IMR-90 (cell line): ENCODE data around the gene NELL1. TPM values are rescaled to one million over a fixed set of nuclear protein-coding genes. Genes with fewer than 3 reads are reported as not detected.

Experiments
- ATAC-seq: fragments of 200-7000 bp; cut with Tn5 transposase; 2 replicates; pipeline ENCODE4 v1.9.1; 2020; ENCODE audit warnings: low read depth, mild to moderate bottlenecking, moderate library complexity
- BruUV-seq: library from RNA; stranded (reverse); fragments of 400-500 nt; replicated peaks from 2 replicates; lab custom pipeline; 2021; lab: Mats Ljungman, UMichigan
- CTCF ChIA-PET: fragments of 300-600 bp; formaldehyde crosslinking; extraction: SDS; loops from one replicate; lab custom pipeline; 2021; ENCODE audit warnings: antibody characterized with exemption; lab: Yijun Ruan, JAX
- POLR2A ChIA-PET: fragments of 300-600 bp; sonication (Branson Sonifier 250); formaldehyde crosslinking; loops from one replicate; lab custom pipeline; 2022; ENCODE audit warnings: antibody characterized with exemption; ENCODE audit not compliant: unreplicated experiment; lab: Charles Lee
- DNase-seq: peaks from one replicate; pipeline ENCODE4 v3.0.0; 2013
- H2AFZ ChIP-seq: replicated peaks from 2 replicates; pipeline ENCODE3; 2013; ENCODE audit warnings: low read length, mild to moderate bottlenecking; ENCODE audit not compliant: poor library complexity
- H2AK5ac ChIP-seq: 2 replicates; pipeline ENCODE4 v1.6.1; 2013; ENCODE audit warnings: low read depth, low read length, inconsistent platforms
- H2AK9ac ChIP-seq: replicated peaks from 2 replicates; pipeline ENCODE3; 2013; ENCODE audit warnings: mild to moderate bottlenecking, low read depth, low read length, moderate library complexity; ENCODE audit not compliant: poor library complexity
- H2BK120ac ChIP-seq: 2 replicates; pipeline ENCODE4 v1.6.1; 2013; ENCODE audit warnings: low read depth, low read length, inconsistent platforms
- H2BK15ac ChIP-seq: 3 replicates; pipeline ENCODE4 v1.6.1; 2013; ENCODE audit warnings: low read depth, low read length, inconsistent platforms
- H2BK20ac ChIP-seq: 2 replicates; pipeline ENCODE4 v1.6.1; 2013; ENCODE audit warnings: low read depth, mild to moderate bottlenecking, inconsistent platforms, low read length, moderate library complexity
- H2BK5ac ChIP-seq: 2 replicates; pipeline ENCODE4 v1.6.1; 2013; ENCODE audit warnings: mild to moderate bottlenecking, low read depth, low read length, inconsistent platforms; ENCODE audit not compliant: poor library complexity, severe bottlenecking
- H3K14ac ChIP-seq: replicated peaks from 2 replicates; pipeline ENCODE4 v1.6.1; 2013; ENCODE audit warnings: low read depth, low read length, inconsistent platforms
- H3K18ac ChIP-seq: 2 replicates; pipeline ENCODE4 v1.6.1; 2013; ENCODE audit warnings: low read depth, low read length, control low read depth
- H3K23ac ChIP-seq: 2 replicates; pipeline ENCODE4 v1.6.1; 2013; ENCODE audit warnings: low read depth, low read length, inconsistent platforms
- H3K27ac ChIP-seq: 2 replicates; pipeline ENCODE4 v1.5.1; 2013; ENCODE audit warnings: mild to moderate bottlenecking, control low read depth, low read length; ENCODE audit not compliant: insufficient read depth
- H3K27me3 ChIP-seq: 2 replicates; pipeline ENCODE4 v1.6.1; 2013; ENCODE audit warnings: low read length; ENCODE audit not compliant: control insufficient read depth, insufficient read depth
- H3K36me3 ChIP-seq: 2 replicates; pipeline ENCODE4 v1.6.1; 2013; ENCODE audit warnings: low read length, mixed read lengths; ENCODE audit not compliant: control insufficient read depth, insufficient read depth
- H3K4ac ChIP-seq: 2 replicates; pipeline ENCODE4 v1.6.1; 2013; ENCODE audit warnings: low read depth, low read length, inconsistent platforms
- H3K4me1 ChIP-seq: 2 replicates; pipeline ENCODE4 v1.6.1; 2013; ENCODE audit warnings: low read length, mixed read lengths; ENCODE audit not compliant: control insufficient read depth, insufficient read depth
- H3K4me2 ChIP-seq: 2 replicates; pipeline ENCODE4 v1.6.1; 2013; ENCODE audit warnings: low read depth, mild to moderate bottlenecking, control low read depth, low read length, moderate library complexity
- H3K4me3 ChIP-seq: 2 replicates; pipeline ENCODE4 v1.5.1; 2013; ENCODE audit warnings: low read depth, mild to moderate bottlenecking, control low read depth, low read length, moderate library complexity; ENCODE audit not compliant: insufficient read depth
- H3K56ac ChIP-seq: 2 replicates; pipeline ENCODE4 v1.6.1; 2013; ENCODE audit warnings: low read length, inconsistent platforms; ENCODE audit not compliant: insufficient read depth; ENCODE audit errors: extremely low read depth
- H3K79me1 ChIP-seq, 2 experiments: 2 replicates each; pipeline ENCODE4 v1.6.1; 2013; ENCODE audit warnings: low read length in 2 of 2, inconsistent platforms in 1 of 2, low read depth in 1 of 2
- H3K9ac ChIP-seq: 2 replicates; pipeline ENCODE4 v1.6.1; 2013; ENCODE audit warnings: low read depth, low read length, control low read depth
- H3K9me1 ChIP-seq: 2 replicates; pipeline ENCODE4 v1.6.1; 2013; ENCODE audit warnings: low read length, inconsistent platforms; ENCODE audit not compliant: insufficient read depth
- H3K9me3 ChIP-seq: 2 replicates; pipeline ENCODE4 v1.6.1; 2013; ENCODE audit warnings: low read length; ENCODE audit not compliant: control insufficient read depth, insufficient read depth
- H4K20me1 ChIP-seq: 2 replicates; pipeline ENCODE4 v1.6.1; 2013; ENCODE audit warnings: low read length, inconsistent platforms; ENCODE audit not compliant: insufficient read depth
- H4K5ac ChIP-seq: 2 replicates; pipeline ENCODE4 v1.6.1; 2013; ENCODE audit warnings: mild to moderate bottlenecking, low read depth, low read length, control low read depth
- H4K8ac ChIP-seq, 2 experiments: 2 replicates each; pipeline ENCODE4 v1.6.1; 2013; ENCODE audit warnings: low read depth in 2 of 2, low read length in 2 of 2, control low read depth in 1 of 2, inconsistent platforms in 1 of 2
- H4K91ac ChIP-seq: 2 replicates; pipeline ENCODE4 v1.6.1; 2013; ENCODE audit warnings: low read depth, low read length, inconsistent platforms; ENCODE audit not compliant: insufficient read depth
- BHLHE40 ChIP-seq: fragments of 150-350 bp; IDR thresholded peaks from 2 replicates; pipeline ENCODE4 v1.6.1; 2016; ENCODE audit warnings: mild to moderate bottlenecking, low read depth, low read length
- CHD1 ChIP-seq: IDR thresholded peaks from 2 replicates; pipeline ENCODE4 v1.6.1; 2012; ENCODE audit warnings: low read depth, low read length, improper control_type of control experiment
- MXI1 ChIP-seq: IDR thresholded peaks from 2 replicates; pipeline ENCODE4 v1.6.1; 2012; ENCODE audit warnings: low read depth, mild to moderate bottlenecking, low read length, moderate library complexity, borderline replicate concordance
- RCOR1 ChIP-seq: IDR thresholded peaks from 2 replicates; pipeline ENCODE4 v1.6.1; 2012; ENCODE audit warnings: mild to moderate bottlenecking, low read length, improper control_type of control experiment; ENCODE audit not compliant: insufficient replicate concordance
- RFX5 ChIP-seq: IDR thresholded peaks from 2 replicates; pipeline ENCODE4 v1.8.0; 2012; ENCODE audit warnings: low read depth, mild to moderate bottlenecking, low read length, moderate library complexity
- SMC3 ChIP-seq: fragments of 150-350 bp; IDR thresholded peaks from 2 replicates; pipeline ENCODE4 v1.6.1; 2016; ENCODE audit warnings: low read depth, mild to moderate bottlenecking, antibody characterized with exemption, low read length, moderate library complexity
- WGBS, 2 experiments: methylation state at CpG; one replicate each; pipeline versions ENCODE4 v1.1.5 to v1.1.7; 2013; ENCODE audit warnings: missing lambda C conversion rate in 2 of 2; ENCODE audit not compliant: insufficient read length in 1 of 2; ENCODE audit errors: extremely low coverage in 2 of 2; 5-methylcytosine and 5-hydroxymethylcytosine counted together
- dilution Hi-C: fragments of 300-500 bp; cut with HindIII; formaldehyde crosslinking; loops from one replicate; pipeline ENCODE4 v1.14.3; 2018; ENCODE audit warnings: low sequenced_read_pairs; ENCODE audit not compliant: unreplicated experiment
- in situ Hi-C: fragments of 300-500 bp; cut with MboI; formaldehyde crosslinking; loops from 3 replicates; pipeline ENCODE4 v1.14.3; 2019; ENCODE audit warnings: low sequenced_read_pairs, inconsistent platforms, mixed read lengths
- intact Hi-C: fragments of 100-400 bp; cut with micrococcal nuclease; formaldehyde crosslinking; loops from 2 replicates; pipeline ENCODE4 v1.10.0; 2022
- polyA plus RNA-seq, 3 experiments: library from polyadenylated mRNA; depleted of rRNA; stranded (reverse); fragments of >200 nt; gene quantifications; 2 replicates each; pipeline ENCODE4 v1.2.3, GENCODE V29; 2012; ENCODE audit warnings: low replicate concordance in 1 of 3
- total RNA-seq: library from RNA; depleted of rRNA; stranded (reverse); fragments of >200 nt; gene quantifications from 2 replicates; pipeline ENCODE4 v1.2.3, GENCODE V29; 2012

NELL1 gene
- total and polyA plus RNA-seq, 2 of the 4 experiments (the other 2 are of a cell fraction) = not detected

GRCh38 chr11:21323617-21324016 lies 654.2 kb downstream of the NELL1 start:
- BruUV-seq = no TSS peak
- dilution Hi-C loops (no loop called here), in situ Hi-C loops (no loop called here)

More at GRCh38 chr11:21323617-21324016, 654.2 kb downstream of the NELL1 start:
- TF ChIP-seq CHD1 (no peak), MXI1 (no peak), SMC3 (no peak), RCOR1 (no peak), BHLHE40 (no peak), RFX5 (no peak)
- ChIA-PET CTCF (no interaction called here), POLR2A (no interaction called here)
- no peak overlapping the region for H3K56ac ChIP-seq
- no peak overlapping the region for H4K8ac ChIP-seq
- no peak overlapping the region for H2BK120ac ChIP-seq
- H2AK9ac ChIP-seq = no peak overlapping the region
- H4K20me1 ChIP-seq = no peaks in the 10 kb centered on the region
- H4K91ac ChIP-seq = no peak overlapping the region
- no peaks in the 10 kb centered on the region for H3K79me1 ChIP-seq
- H2BK15ac ChIP-seq = no peak overlapping the region
- H3K23ac ChIP-seq = no peak overlapping the region
- WGBS, 2 experiments = no CpG with 5 or more reads among the region's 2 CpGs
- peaks cover 7% of the 10 kb centered on the region for H3K9me3 ChIP-seq
- no peak overlapping the region for H3K18ac ChIP-seq
- no peak overlapping the region for H4K5ac ChIP-seq
- no peak overlapping the region for H2BK5ac ChIP-seq
- no peak for DNase-seq
- H3K4me1 ChIP-seq = no peaks in the 10 kb centered on the region
- no peak overlapping the region for H3K4ac ChIP-seq
- ATAC-seq = no peak
- H3K27me3 ChIP-seq = no peaks in the 10 kb centered on the region
- H3K9me1 ChIP-seq = no peaks in the 10 kb centered on the region
- H3K14ac ChIP-seq = no peak overlapping the region
- intact Hi-C loops = no loop called here
- no peak overlapping the region for H3K4me2 ChIP-seq
- no peak overlapping the region for H3K9ac ChIP-seq
- H2BK20ac ChIP-seq = no peak overlapping the region
- no peak overlapping the region for H2AFZ ChIP-seq
- no peak overlapping the region for H2AK5ac ChIP-seq
- no peaks in the 10 kb centered on the region for H3K36me3 ChIP-seq
- H3K27ac ChIP-seq = no peak overlapping the region
- no peak overlapping the region for H3K4me3 ChIP-seq
